ENCODE measurements around the gene GPR158. TPM values are rescaled to one million over a fixed set of nuclear protein-coding genes. Genes with fewer than 3 reads are reported as not detected.

The GPR158 gene
- total and polyA plus RNA-seq, 9 of the 15 experiments (the other 6 are each of a cell fraction or from before 2014, with no cell fraction given) = 4.0 to 7.6 (median 5.0) TPM

- TF ChIP-seq SMAD4 (CRISPR knock-in tag; conservative IDR thresholded peaks at IDR 0.05) (peak; percentile 50; the same call in 1 of the 2 replicates), RB1 (IDR thresholded peaks at IDR 0.05; ENCODE audit: low read depth) (0 out of 2 replicates have a peak, but pooled peaks have one; percentile 28), ZNF224 (CRISPR knock-in tag; IDR thresholded peaks at IDR 0.05) (0 out of 2 replicates have a peak, but pooled peaks have one; percentile 75), THRA (IDR thresholded peaks at IDR 0.05) (no peak)
These were observed at the start of gene GPR158 (continued) for GRCh38 chr10:25174461-25175230.

- no peak for ATAC-seq
- no peaks in the 10 kb centered on the region for H3K4me1 ChIP-seq (replicated peaks in 1 of 2; ENCODE audit: control insufficient read depth in 2 of 2, insufficient read depth in 2 of 2, low read length in 2 of 2)
- no peak for DNase-seq (ENCODE audit: extremely low read depth in 1 of 4, low spot score in 3 of 4)
- CTCF ChIA-PET (ENCODE audit: low intra/inter-chr PET ratio) = no interaction called here
- no peaks in the 10 kb centered on the region for H3K36me3 ChIP-seq (ENCODE audit: control insufficient read depth, insufficient read depth, low read length)
- H3K27me3 ChIP-seq (ENCODE audit: control insufficient read depth in 2 of 2, insufficient read depth in 2 of 2, low read length in 2 of 2) = peaks cover 0 to 10% of the 10 kb centered on the region in 2 experiments; a peak in 2 of 5 replicates
- TF ChIP-seq TAF1 (IDR thresholded peaks at IDR 0.05; ENCODE audit: control insufficient read depth, extremely low read depth, insufficient read depth, low read length, severe bottlenecking) (no peak), RFX1 (IDR thresholded peaks at IDR 0.05) (peak; percentile 79), HBP1 (CRISPR knock-in tag; IDR thresholded peaks at IDR 0.05) (no peak), NR3C1 (CRISPR knock-in tag; IDR thresholded peaks at IDR 0.05) (no peak), SRSF1 (IDR thresholded peaks at IDR 0.05; ENCODE audit: low read depth, low read length) (no peak), SAFB (IDR thresholded peaks at IDR 0.05; ENCODE audit: borderline replicate concordance, low read depth, low read length) (no peak)
- POLR2A ChIA-PET = interaction anchor here (0.6 kb wide), 1 partner anchor 34 kb away, joined by 5 read pairs; no protein-coding TSS in a partner anchor
- H3K9me3 ChIP-seq (replicated peaks; ENCODE audit: control insufficient read depth, insufficient read depth, low read depth, low read length) = no peaks in the 10 kb centered on the region
- no peak overlapping the region for H2AFZ ChIP-seq (ENCODE audit: low read depth, low read length)
- no peaks in the 10 kb centered on the region for H3K9me1 ChIP-seq (ENCODE audit: control insufficient read depth, insufficient read depth, low read length)
- intact Hi-C loops (cut with micrococcal nuclease) (no loop called here), in situ Hi-C loops (cut with MboI) (no loop called here)
- no peak overlapping the region for H3K4me2 ChIP-seq (ENCODE audit: insufficient read depth, low read length)
- WGBS (ENCODE audit: insufficient coverage, low coverage, missing lambda C conversion rate) = 0% methylated on average over 7 of the region's 7 CpGs
- H4K20me1 ChIP-seq (replicated peaks; ENCODE audit: control insufficient read depth, insufficient read depth, low read length) = no peaks in the 10 kb centered on the region
- no peak for FAIRE-seq
- no peak overlapping the region for H3K27ac ChIP-seq (ENCODE audit: extremely low read depth, low read depth, low read length)
- H3K4me3 ChIP-seq = no peak overlapping the region
- no peaks in the 10 kb centered on the region for H3K79me2 ChIP-seq (ENCODE audit: control insufficient read depth, insufficient read depth, low read length)
- BruUV-seq (replicated peaks) = no TSS peak
- no peak overlapping the region for H3K9ac ChIP-seq (ENCODE audit: insufficient read depth in 1 of 2, low read depth in 2 of 2, low read length in 2 of 2)
These were observed 49.6 kb upstream of the GPR158 start for GRCh38 chr10:25125201-25125611.
